HG03571 (cell line): ENCODE data around the gene FAM234A.
"Not testable (repeated sequence)": the region's sequence is repeated elsewhere in the genome, so short reads cannot be mapped to it uniquely, and the experiment has no call there.

Source experiments
- ATAC-seq: cut with Tn5 transposase; IDR thresholded peaks from one replicate; pipeline ENCODE4 v1.9.1; 2021; ENCODE audit not compliant: unreplicated experiment

FAM234A gene

GRCh38 chr16:234468-235305 lies at the start of gene FAM234A:
Gene FAM234A (plus strand): TSS chr16:234821. CDS start chr16:254414, 19,593 bp downstream.
- peak; percentile 82 for ATAC-seq

GRCh38 chr16:185213-185612 lies 49.4 kb upstream of the FAM234A start:
- no peak for ATAC-seq

- ATAC-seq, result no peak
Observed at GRCh38 chr16:185691-186090, 48.9 kb upstream of the FAM234A start.

GRCh38 chr16:187330-187729 lies 47.3 kb upstream of the FAM234A start:
- ATAC-seq, result no peak

- ATAC-seq, result no peak
Observed at GRCh38 chr16:188674-189073, 45.9 kb upstream of the FAM234A start.

- ATAC-seq, result no peak
Observed at GRCh38 chr16:189604-190186, 44.9 kb upstream of the FAM234A start.

GRCh38 chr16:191831-192230 lies 42.8 kb upstream of the FAM234A start:
- no peak for ATAC-seq

- no peak for ATAC-seq
Observed at GRCh38 chr16:192686-193085, 41.9 kb upstream of the FAM234A start.

- no peak for ATAC-seq
Observed at GRCh38 chr16:193441-193840, 41.2 kb upstream of the FAM234A start.

GRCh38 chr16:194516-194915 lies 40.1 kb upstream of the FAM234A start:
- no peak for ATAC-seq

GRCh38 chr16:200388-200787 lies 34.2 kb upstream of the FAM234A start:
- ATAC-seq, result no peak

- no peak for ATAC-seq
Observed at GRCh38 chr16:203246-203645, 31.4 kb upstream of the FAM234A start.

- ATAC-seq, result not testable (repeated sequence)
Observed at GRCh38 chr16:204046-204445, 30.6 kb upstream of the FAM234A start.

- not testable (repeated sequence) for ATAC-seq
Observed at GRCh38 chr16:209359-209758, 25.3 kb upstream of the FAM234A start.

GRCh38 chr16:211631-212180 lies 22.9 kb upstream of the FAM234A start:
- not testable (repeated sequence) for ATAC-seq

- no peak for ATAC-seq
Observed at GRCh38 chr16:212999-213398, 21.6 kb upstream of the FAM234A start.

GRCh38 chr16:220021-220420 lies 14.6 kb upstream of the FAM234A start:
- no peak for ATAC-seq

- peak; percentile 3 for ATAC-seq
Observed at GRCh38 chr16:228151-228851, 6.3 kb upstream of the FAM234A start.

- peak; percentile 65 for ATAC-seq
Observed at GRCh38 chr16:228852-229730, 5.5 kb upstream of the FAM234A start, which contains the start of gene LUC7L. Gene LUC7L (minus strand): TSS chr16:229449. CDS start chr16:229339, 110 bp downstream.

GRCh38 chr16:229731-230281 lies 4.8 kb upstream of the FAM234A start:
- ATAC-seq, result no peak
